GM12878 (cell line): Measurements from ENCODE around the gene RFT1. TPM values are rescaled to one million over a fixed set of nuclear protein-coding genes. Genes with fewer than 3 reads are reported as not detected.

Source experiments
- CBX5 ChIP-seq: sonication (generic); IDR thresholded peaks from 2 replicates; pipeline ENCODE4 v1.6.1; 2016; ENCODE audit warnings: low read depth, moderate library complexity, mild to moderate bottlenecking, inconsistent platforms
- CEBPB ChIP-seq, 2 experiments: fragments of 150-350 bp in 1 of 2; IDR thresholded peaks; 2 replicates each; pipeline ENCODE4 v1.6.1; 2012 to 2014; ENCODE audit warnings: low read depth in 2 of 2, low read length in 2 of 2, borderline replicate concordance in 1 of 2, inconsistent platforms in 1 of 2
- CREM ChIP-seq: IDR thresholded peaks from 2 replicates; pipeline ENCODE4 v1.6.1; 2014; ENCODE audit warnings: antibody characterized with exemption, low read depth
- EGR1 ChIP-seq, 2 experiments: IDR thresholded peaks; 1 replicate in 1 of 2; 2 replicates in 1 of 2; pipeline ENCODE4 v1.6.1; 2011 to 2012; ENCODE audit warnings: low read depth in 2 of 2, low read length in 2 of 2, borderline replicate concordance in 1 of 2, mild to moderate bottlenecking in 1 of 2, moderate library complexity in 1 of 2
- ELK1 ChIP-seq: IDR thresholded peaks from 2 replicates; pipeline ENCODE4 v1.6.1; 2012; ENCODE audit warnings: low read depth, low read length, improper control_type of control experiment
- GABPA ChIP-seq: IDR thresholded peaks from 2 replicates; pipeline ENCODE4 v1.6.1; 2014; ENCODE audit warnings: antibody characterized with exemption, low read depth, mild to moderate bottlenecking, inconsistent platforms
- GATAD2B ChIP-seq: fragments of 450-650 bp; conservative IDR thresholded peaks from 2 replicates; pipeline ENCODE4 v1.6.1; 2017; ENCODE audit warnings: low read depth, mild to moderate bottlenecking, moderate library complexity
- KAT2A ChIP-seq: conservative IDR thresholded peaks from 2 replicates; pipeline ENCODE4 v1.6.1; 2011; ENCODE audit warnings: low read depth, low read length; ENCODE audit not compliant: control insufficient read depth
- LARP7 ChIP-seq: fragments of 450-650 bp; IDR thresholded peaks from 2 replicates; pipeline ENCODE4 v1.6.1; 2017; ENCODE audit warnings: mild to moderate bottlenecking
- MTA3 ChIP-seq: IDR thresholded peaks from 2 replicates; pipeline ENCODE4 v1.6.1; 2012; ENCODE audit warnings: low read length, inconsistent platforms, borderline replicate concordance
- PAX5 ChIP-seq: IDR thresholded peaks from 2 replicates; pipeline ENCODE4 v1.6.1; 2011; ENCODE audit warnings: low read depth, low read length, borderline replicate concordance
- POLR2A ChIP-seq: IDR thresholded peaks from 2 replicates; pipeline ENCODE4 v1.6.1; 2011; ENCODE audit warnings: low read depth, mild to moderate bottlenecking, low read length
- SIX5 ChIP-seq: IDR thresholded peaks from 2 replicates; pipeline ENCODE4 v1.6.1; 2011; ENCODE audit warnings: mild to moderate bottlenecking, low read depth, low read length, moderate library complexity; ENCODE audit not compliant: severe bottlenecking
- STAT1 ChIP-seq: fragments of 450-650 bp; conservative IDR thresholded peaks from 2 replicates; pipeline ENCODE4 v1.6.1; 2014; ENCODE audit warnings: antibody characterized with exemption, mild to moderate bottlenecking
- STAT3 ChIP-seq: IDR thresholded peaks from 2 replicates; pipeline ENCODE4 v1.6.1; 2011; ENCODE audit warnings: low read depth, low read length, improper control_type of control experiment
- TCF12 ChIP-seq: IDR thresholded peaks from 2 replicates; pipeline ENCODE4 v1.6.1; 2011; ENCODE audit warnings: low read depth, mild to moderate bottlenecking, low read length
- ZNF217 ChIP-seq: fragments of 450-650 bp; IDR thresholded peaks from 2 replicates; pipeline ENCODE4 v1.6.1; 2017; ENCODE audit warnings: antibody characterized with exemption, mild to moderate bottlenecking
- polyA plus RNA-seq, 11 experiments: library from polyadenylated mRNA; depleted of rRNA in 4 of 11; unstranded in 6 of 11; stranded (reverse) in 5 of 11; fragments of >200 nt; fragmentation: Nextera tagmentation in 4 of 11; fragmentation: Illumina TruSeq in 1 of 11; extraction: Ambion mirVana in 4 of 11; extraction: Trizol in 1 of 11; gene quantifications; 1 replicate in 1 of 11; 2 replicates in 10 of 11; pipeline versions ENCODE4 v1.2.1 to v1.2.3, GENCODE V29; 2011 to 2016; ENCODE audit warnings: inconsistent platforms in 2 of 11, missing spikeins in 2 of 11, low read depth in 1 of 11
- total RNA-seq, 4 experiments: library from RNA; depleted of rRNA in 3 of 4; stranded (reverse); fragments of >200 nt in 3 of 4; fragmentation: Illumina TruSeq in 1 of 4; extraction: Trizol in 1 of 4; gene quantifications; 2 replicates each; pipeline versions ENCODE4 v1.2.1 to v1.2.3, GENCODE V29; 2013 to 2021
- TF ChIP-seq, protein P1 (sequence below): fragments of 450-650 bp; conservative IDR thresholded peaks from 2 replicates; pipeline ENCODE4 v1.6.1; 2017; ENCODE audit warnings: mild to moderate bottlenecking, moderate library complexity
- TF ChIP-seq, protein P2 (sequence below): fragments of 450-650 bp; IDR thresholded peaks from 2 replicates; pipeline ENCODE4 v1.6.1; 2017; ENCODE audit warnings: mild to moderate bottlenecking, moderate library complexity
- TF ChIP-seq, protein P3 (sequence below): fragments of 450-650 bp; IDR thresholded peaks from 2 replicates; pipeline ENCODE4 v1.6.1; 2018; ENCODE audit warnings: mild to moderate bottlenecking, low read depth, moderate library complexity; ENCODE audit not compliant: partially characterized antibody

The RFT1 gene
- total and polyA plus RNA-seq, 10 of the 15 experiments (the other 5 are each of a cell fraction or from before 2014, with no cell fraction given), result 16.6 to 75.1 (median 34.5) TPM

- TF ChIP-seq CBX5, result no peak
- TF ChIP-seq, protein P1, sequence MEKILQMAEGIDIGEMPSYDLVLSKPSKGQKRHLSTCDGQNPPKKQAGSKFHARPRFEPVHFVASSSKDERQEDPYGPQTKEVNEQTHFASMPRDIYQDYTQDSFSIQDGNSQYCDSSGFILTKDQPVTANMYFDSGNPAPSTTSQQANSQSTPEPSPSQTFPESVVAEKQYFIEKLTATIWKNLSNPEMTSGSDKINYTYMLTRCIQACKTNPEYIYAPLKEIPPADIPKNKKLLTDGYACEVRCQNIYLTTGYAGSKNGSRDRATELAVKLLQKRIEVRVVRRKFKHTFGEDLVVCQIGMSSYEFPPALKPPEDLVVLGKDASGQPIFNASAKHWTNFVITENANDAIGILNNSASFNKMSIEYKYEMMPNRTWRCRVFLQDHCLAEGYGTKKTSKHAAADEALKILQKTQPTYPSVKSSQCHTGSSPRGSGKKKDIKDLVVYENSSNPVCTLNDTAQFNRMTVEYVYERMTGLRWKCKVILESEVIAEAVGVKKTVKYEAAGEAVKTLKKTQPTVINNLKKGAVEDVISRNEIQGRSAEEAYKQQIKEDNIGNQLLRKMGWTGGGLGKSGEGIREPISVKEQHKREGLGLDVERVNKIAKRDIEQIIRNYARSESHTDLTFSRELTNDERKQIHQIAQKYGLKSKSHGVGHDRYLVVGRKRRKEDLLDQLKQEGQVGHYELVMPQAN, result peak; percentile 47; the same call in 1 of the 2 replicates
- TF ChIP-seq ZNF217, result no peak
- no peak for TF ChIP-seq STAT1
- no peak for TF ChIP-seq STAT3
- TF ChIP-seq PAX5, result peak; percentile 25; the same call in 1 of the 2 replicates
- TF ChIP-seq, protein P2, sequence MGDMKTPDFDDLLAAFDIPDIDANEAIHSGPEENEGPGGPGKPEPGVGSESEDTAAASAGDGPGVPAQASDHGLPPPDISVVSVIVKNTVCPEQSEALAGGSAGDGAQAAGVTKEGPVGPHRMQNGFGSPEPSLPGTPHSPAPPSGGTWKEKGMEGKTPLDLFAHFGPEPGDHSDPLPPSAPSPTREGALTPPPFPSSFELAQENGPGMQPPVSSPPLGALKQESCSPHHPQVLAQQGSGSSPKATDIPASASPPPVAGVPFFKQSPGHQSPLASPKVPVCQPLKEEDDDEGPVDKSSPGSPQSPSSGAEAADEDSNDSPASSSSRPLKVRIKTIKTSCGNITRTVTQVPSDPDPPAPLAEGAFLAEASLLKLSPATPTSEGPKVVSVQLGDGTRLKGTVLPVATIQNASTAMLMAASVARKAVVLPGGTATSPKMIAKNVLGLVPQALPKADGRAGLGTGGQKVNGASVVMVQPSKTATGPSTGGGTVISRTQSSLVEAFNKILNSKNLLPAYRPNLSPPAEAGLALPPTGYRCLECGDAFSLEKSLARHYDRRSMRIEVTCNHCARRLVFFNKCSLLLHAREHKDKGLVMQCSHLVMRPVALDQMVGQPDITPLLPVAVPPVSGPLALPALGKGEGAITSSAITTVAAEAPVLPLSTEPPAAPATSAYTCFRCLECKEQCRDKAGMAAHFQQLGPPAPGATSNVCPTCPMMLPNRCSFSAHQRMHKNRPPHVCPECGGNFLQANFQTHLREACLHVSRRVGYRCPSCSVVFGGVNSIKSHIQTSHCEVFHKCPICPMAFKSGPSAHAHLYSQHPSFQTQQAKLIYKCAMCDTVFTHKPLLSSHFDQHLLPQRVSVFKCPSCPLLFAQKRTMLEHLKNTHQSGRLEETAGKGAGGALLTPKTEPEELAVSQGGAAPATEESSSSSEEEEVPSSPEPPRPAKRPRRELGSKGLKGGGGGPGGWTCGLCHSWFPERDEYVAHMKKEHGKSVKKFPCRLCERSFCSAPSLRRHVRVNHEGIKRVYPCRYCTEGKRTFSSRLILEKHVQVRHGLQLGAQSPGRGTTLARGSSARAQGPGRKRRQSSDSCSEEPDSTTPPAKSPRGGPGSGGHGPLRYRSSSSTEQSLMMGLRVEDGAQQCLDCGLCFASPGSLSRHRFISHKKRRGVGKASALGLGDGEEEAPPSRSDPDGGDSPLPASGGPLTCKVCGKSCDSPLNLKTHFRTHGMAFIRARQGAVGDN, result peak; percentile 48
- TF ChIP-seq GABPA, result no peak
- 0 out of 4 replicates have a peak, but pooled peaks of 1 of the 2 experiments have one; percentile 89 for TF ChIP-seq CEBPB (IDR thresholded peaks at IDR 0.05; ENCODE audit: borderline replicate concordance in 1 of 2, low read depth in 2 of 2, low read length in 2 of 2)
- no peak for TF ChIP-seq LARP7
- TF ChIP-seq MTA3, result no peak
- peak; percentile 22; the same call in 1 of the 2 replicates for TF ChIP-seq POLR2A
- TF ChIP-seq, protein P3, sequence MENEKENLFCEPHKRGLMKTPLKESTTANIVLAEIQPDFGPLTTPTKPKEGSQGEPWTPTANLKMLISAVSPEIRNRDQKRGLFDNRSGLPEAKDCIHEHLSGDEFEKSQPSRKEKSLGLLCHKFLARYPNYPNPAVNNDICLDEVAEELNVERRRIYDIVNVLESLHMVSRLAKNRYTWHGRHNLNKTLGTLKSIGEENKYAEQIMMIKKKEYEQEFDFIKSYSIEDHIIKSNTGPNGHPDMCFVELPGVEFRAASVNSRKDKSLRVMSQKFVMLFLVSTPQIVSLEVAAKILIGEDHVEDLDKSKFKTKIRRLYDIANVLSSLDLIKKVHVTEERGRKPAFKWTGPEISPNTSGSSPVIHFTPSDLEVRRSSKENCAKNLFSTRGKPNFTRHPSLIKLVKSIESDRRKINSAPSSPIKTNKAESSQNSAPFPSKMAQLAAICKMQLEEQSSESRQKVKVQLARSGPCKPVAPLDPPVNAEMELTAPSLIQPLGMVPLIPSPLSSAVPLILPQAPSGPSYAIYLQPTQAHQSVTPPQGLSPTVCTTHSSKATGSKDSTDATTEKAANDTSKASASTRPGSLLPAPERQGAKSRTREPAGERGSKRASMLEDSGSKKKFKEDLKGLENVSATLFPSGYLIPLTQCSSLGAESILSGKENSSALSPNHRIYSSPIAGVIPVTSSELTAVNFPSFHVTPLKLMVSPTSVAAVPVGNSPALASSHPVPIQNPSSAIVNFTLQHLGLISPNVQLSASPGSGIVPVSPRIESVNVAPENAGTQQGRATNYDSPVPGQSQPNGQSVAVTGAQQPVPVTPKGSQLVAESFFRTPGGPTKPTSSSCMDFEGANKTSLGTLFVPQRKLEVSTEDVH, result no peak
- TF ChIP-seq CREM, result peak; percentile 10; the same call in 1 of the 2 replicates
- no peak for TF ChIP-seq SIX5
- TF ChIP-seq TCF12, result peak; percentile 74; the same call in 1 of the 2 replicates
- TF ChIP-seq GATAD2B, result peak; percentile 78; the same call in 1 of the 2 replicates
- no peak for TF ChIP-seq ELK1
- peak in 1 of 2 experiments; percentile 59; a peak in 1 of 3 replicates for TF ChIP-seq EGR1 (IDR thresholded peaks at IDR 0.05; ENCODE audit: borderline replicate concordance in 1 of 2, low read depth in 2 of 2, low read length in 2 of 2)
- no peak for TF ChIP-seq KAT2A
These were observed 40.3 kb upstream of the RFT1 start (continued) for GRCh38 chr3:53170325-53171063.
